Lower leg skin (tissue), 3 donors: Measurements from ENCODE around the gene HAGH.

ENCODE experiments used
- POLR2A ChIP-seq, 2 donors: fragments of 450-650 bp; IDR thresholded peaks; one replicate each; pipeline ENCODE4 v1.6.1; 2016 to 2017; ENCODE audit warnings: antibody characterized with exemption in 2 of 2, mild to moderate bottlenecking in 1 of 2, moderate library complexity in 1 of 2
- TF ChIP-seq, protein P1 (sequence below), 3 donors: fragments of 450-650 bp; IDR thresholded peaks; one replicate each; pipeline ENCODE4 v1.5.1; 2016; ENCODE audit warnings: antibody characterized with exemption in 3 of 3, mild to moderate bottlenecking in 3 of 3, moderate library complexity in 2 of 3

DNA sequence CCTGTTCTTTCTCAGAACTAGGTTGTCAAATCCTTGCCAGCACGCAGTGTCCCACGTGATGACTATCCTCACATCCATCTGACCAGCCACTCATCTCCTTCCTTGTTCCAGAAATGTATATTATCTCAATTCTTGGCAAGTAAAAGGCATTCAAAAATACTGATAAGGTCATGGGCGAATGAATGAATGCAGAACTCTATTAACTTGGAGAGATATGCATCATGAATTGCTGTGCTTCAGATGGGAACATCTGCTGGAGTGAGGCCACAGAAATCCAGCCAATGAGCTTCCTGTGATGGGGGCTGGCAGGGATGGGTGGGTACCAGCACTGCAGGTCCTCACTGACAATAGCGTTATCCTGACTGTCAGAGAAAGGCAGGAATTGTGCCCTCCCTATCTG is 19.4 kb upstream of the HAGH start:
- TF ChIP-seq, protein P1, sequence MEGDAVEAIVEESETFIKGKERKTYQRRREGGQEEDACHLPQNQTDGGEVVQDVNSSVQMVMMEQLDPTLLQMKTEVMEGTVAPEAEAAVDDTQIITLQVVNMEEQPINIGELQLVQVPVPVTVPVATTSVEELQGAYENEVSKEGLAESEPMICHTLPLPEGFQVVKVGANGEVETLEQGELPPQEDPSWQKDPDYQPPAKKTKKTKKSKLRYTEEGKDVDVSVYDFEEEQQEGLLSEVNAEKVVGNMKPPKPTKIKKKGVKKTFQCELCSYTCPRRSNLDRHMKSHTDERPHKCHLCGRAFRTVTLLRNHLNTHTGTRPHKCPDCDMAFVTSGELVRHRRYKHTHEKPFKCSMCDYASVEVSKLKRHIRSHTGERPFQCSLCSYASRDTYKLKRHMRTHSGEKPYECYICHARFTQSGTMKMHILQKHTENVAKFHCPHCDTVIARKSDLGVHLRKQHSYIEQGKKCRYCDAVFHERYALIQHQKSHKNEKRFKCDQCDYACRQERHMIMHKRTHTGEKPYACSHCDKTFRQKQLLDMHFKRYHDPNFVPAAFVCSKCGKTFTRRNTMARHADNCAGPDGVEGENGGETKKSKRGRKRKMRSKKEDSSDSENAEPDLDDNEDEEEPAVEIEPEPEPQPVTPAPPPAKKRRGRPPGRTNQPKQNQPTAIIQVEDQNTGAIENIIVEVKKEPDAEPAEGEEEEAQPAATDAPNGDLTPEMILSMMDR (IDR thresholded peaks at IDR 0.05): no peak
- TF ChIP-seq POLR2A (IDR thresholded peaks at IDR 0.05): no peak
